ENCODE data around the gene STOM.

Gene STOM

DNA sequence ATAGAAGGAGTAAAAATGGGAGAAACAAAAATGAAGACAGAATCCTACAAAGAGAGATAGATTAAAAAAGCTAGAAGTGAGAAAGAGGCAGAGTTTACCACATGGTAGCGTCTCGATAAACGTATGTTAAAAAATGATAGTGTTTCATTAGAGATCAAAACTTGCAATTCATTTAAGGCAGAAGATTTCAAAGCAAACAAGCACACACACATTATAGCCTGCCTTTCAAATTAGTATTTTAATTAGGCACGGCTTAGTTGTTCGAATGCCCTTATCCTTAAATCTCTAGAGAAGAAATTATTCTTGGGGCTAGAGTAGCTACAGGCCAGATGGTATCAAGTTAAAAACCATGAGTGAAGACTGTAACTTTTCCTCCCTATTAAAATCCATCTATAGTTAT, 6.0 kb downstream of the STOM start:
- Mint-ChIP-seq H3K9me3 (no peaks in the 10 kb centered on the region), H3K36me3 (ENCODE audit: low read depth) (peaks cover 2% of the 10 kb centered on the region), H3K27ac (no peak overlapping the region), H3K4me1 (peaks cover 61% of the 10 kb centered on the region), H3K27me3 (no peaks in the 10 kb centered on the region), H3K4me3 (no peak overlapping the region)
- DNase-seq (no peak), ATAC-seq (no peak)

DNA sequence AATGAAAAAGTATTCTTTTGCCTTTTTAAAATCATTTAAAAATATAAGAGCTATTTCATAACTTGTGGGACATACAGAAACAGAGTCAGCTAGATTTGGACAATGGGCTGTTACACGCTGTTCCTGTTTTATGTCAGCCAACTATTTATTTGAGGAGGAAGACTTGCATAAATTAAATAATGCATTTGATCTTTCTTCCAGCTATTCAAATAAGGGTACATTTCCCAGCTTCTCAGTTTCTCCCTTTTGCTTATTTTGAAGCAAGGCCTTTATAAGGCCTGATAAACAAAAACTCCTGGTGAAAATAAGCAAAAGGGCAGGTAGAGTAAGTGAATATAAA, 6.5 kb downstream of the STOM start:
- Mint-ChIP-seq H3K36me3 (ENCODE audit: low read depth) (peaks cover 2% of the 10 kb centered on the region), H3K4me3 (no peak overlapping the region), H3K9me3 (no peaks in the 10 kb centered on the region), H3K4me1 (peaks cover 61% of the 10 kb centered on the region), H3K27me3 (no peaks in the 10 kb centered on the region), H3K27ac (no peak overlapping the region)
- DNase-seq, result no peak
- no peak for ATAC-seq

DNA sequence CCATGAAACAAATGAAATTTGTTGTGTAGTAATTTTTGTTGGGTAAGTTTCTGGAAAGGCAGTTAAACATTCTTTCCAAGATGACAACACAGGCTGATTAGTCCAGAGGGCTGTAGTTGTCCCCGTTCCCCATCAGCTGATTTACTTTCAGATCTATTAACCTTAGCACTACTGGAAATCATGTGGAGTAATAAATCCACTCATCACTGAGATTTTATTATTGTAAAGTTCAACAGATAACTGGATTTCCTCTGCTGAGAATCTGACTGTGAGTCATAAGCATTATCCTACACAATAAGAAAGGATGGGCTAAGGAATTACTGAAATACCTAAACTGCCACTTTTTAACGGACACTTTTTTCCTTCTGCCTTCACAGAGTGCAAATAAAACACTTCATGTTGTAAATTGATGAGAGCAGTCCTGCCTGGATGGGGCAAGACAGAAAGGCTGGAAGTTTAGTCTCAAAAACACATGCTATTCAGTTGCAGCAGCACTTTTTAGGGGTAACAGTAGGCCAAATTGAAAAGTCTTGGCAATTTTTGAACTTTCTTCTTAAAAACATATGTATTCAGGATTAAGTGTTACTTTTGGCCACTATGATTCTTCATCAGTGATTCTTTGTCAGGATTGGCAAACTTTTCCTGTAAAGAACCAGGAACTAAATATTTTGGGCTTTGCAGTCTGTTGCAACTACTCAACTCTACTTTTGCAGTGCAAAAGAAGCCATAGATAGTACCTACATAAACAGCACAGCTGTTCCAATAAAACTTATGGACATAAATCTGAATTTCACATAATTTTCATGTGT, 7.0 kb downstream of the STOM start:
- peaks cover 2% of the 10 kb centered on the region for H3K36me3 Mint-ChIP-seq (ENCODE audit: low read depth)
- DNase-seq (no peak), ATAC-seq (no peak)
- H3K27me3 Mint-ChIP-seq, result no peaks in the 10 kb centered on the region
- no peaks in the 10 kb centered on the region for H3K9me3 Mint-ChIP-seq
- no peak overlapping the region for H3K27ac Mint-ChIP-seq
- H3K4me1 Mint-ChIP-seq, result peaks cover 61% of the 10 kb centered on the region
- H3K4me3 Mint-ChIP-seq, result no peak overlapping the region

DNA sequence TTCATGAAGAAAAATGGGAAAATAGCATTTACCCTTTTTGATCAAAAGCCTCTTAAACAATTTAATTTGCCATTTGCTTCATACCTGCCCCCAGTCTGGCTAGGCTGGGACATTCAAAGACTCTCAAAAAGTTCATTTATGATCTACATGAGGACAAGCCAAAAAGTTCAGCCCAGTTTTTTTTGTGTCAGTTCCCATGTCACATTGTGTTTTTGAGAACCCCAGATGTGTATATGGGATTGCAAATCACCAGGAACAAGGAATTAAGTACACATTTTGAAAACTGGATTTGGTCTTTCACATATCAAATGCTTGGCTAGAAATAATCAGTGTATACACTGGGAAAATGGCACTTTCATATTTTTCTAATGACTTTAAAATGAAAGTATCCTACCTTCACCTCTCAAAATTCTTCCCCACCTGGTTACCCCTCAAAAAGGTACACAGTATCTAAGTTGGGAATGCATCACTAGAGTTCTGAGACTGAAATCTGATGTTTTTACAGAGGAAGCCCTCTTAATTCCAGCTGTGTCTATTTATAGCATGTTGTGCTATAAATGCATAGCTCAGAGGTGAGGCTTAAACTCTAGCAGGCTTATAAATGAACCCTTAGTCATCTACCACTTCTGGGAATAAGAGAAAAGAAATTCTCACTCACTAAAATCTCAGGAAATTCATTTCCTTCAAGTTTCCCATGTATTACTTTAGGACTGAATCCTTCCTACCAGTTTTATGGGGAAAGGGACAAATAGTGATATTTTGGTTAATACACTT, 9.3 kb downstream of the STOM start:
- H3K4me1 Mint-ChIP-seq, result peaks cover 64% of the 10 kb centered on the region
- no peaks in the 10 kb centered on the region for H3K9me3 Mint-ChIP-seq
- H3K4me3 Mint-ChIP-seq, result no peak overlapping the region
- H3K27me3 Mint-ChIP-seq, result no peaks in the 10 kb centered on the region
- ATAC-seq (no peak), DNase-seq (no peak)
- no peak overlapping the region for H3K27ac Mint-ChIP-seq
- peaks cover 2% of the 10 kb centered on the region for H3K36me3 Mint-ChIP-seq (ENCODE audit: low read depth)

- peaks cover 58% of the 10 kb centered on the region for H3K4me1 Mint-ChIP-seq
- H3K36me3 Mint-ChIP-seq (ENCODE audit: low read depth), result peaks cover 6% of the 10 kb centered on the region
- DNase-seq, result no peak
- H3K27me3 Mint-ChIP-seq, result no peaks in the 10 kb centered on the region
- ATAC-seq, result peak; percentile 10
- H3K9me3 Mint-ChIP-seq, result no peaks in the 10 kb centered on the region
- H3K27ac Mint-ChIP-seq, result peak overlapping the region; percentile 71
- no peak overlapping the region for H3K4me3 Mint-ChIP-seq
These were observed 10.4 kb downstream of the STOM start for GRCh38 chr9:121359351-121360294.

DNA sequence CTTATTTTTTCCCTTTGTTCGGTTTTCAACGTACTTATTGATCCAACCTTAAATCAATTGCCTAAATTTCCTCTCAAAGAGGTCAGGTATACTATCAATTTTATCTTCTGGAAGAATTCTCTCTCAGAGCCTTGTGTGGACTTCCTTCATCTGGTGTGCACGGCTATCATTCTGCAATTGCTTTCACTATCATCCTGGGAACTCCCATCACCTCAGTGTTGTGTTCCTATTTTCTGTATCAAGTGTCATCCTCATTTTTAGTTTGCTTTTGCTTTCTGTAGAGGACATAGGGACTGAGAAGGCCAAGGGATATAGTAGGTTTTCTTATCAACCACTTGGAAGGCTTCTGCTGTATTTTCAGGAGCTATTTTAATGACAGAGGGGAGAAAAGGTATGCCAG, 11.3 kb downstream of the STOM start:
- H3K36me3 Mint-ChIP-seq (ENCODE audit: low read depth), result peaks cover 9% of the 10 kb centered on the region
- peaks cover 59% of the 10 kb centered on the region for H3K4me1 Mint-ChIP-seq
- no peaks in the 10 kb centered on the region for H3K27me3 Mint-ChIP-seq
- H3K27ac Mint-ChIP-seq, result peak overlapping the region; percentile 71
- peak overlapping the region; percentile 66 for H3K4me3 Mint-ChIP-seq
- peak; percentile 41 for ATAC-seq
- no peaks in the 10 kb centered on the region for H3K9me3 Mint-ChIP-seq
- no peak for DNase-seq

- Mint-ChIP-seq H3K27me3 (no peaks in the 10 kb centered on the region), H3K27ac (peak overlapping the region; percentile 55), H3K9me3 (no peaks in the 10 kb centered on the region), H3K4me1 (peaks cover 60% of the 10 kb centered on the region), H3K36me3 (ENCODE audit: low read depth) (peaks cover 17% of the 10 kb centered on the region), H3K4me3 (no peak overlapping the region)
- DNase-seq, result no peak
- ATAC-seq, result no peak
These were observed 13.0 kb downstream of the STOM start for GRCh38 chr9:121357011-121357410.

GRCh38 chr9:121354762-121355161, 15.3 kb downstream of the STOM start:
- Mint-ChIP-seq H3K4me3 (no peak overlapping the region), H3K9me3 (no peaks in the 10 kb centered on the region), H3K27me3 (no peaks in the 10 kb centered on the region), H3K4me1 (peaks cover 60% of the 10 kb centered on the region), H3K36me3 (ENCODE audit: low read depth) (peaks cover 22% of the 10 kb centered on the region), H3K27ac (no peak overlapping the region)
- ATAC-seq (no peak), DNase-seq (no peak)

DNA sequence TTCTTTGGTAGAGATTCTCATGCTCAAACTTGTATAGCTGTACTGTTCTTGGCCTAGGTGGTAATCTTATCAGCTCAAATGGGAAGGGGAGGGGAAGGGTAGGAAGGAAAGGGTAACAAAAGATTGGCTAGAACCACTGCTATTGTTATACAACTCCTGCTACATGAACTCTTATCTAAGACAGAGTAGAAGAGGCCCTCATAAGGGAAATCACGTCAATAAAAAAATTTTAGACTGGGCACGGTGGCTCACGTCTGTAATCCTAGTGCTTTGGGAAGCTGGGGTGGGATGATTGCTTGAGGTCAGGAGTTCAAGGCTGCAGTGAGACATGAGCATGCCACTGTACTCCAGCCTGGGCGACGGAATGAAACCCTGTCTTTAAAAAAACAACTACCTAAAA, 15.9 kb downstream of the STOM start:
- no peaks in the 10 kb centered on the region for H3K9me3 Mint-ChIP-seq
- peak overlapping the region; percentile 76 for H3K27ac Mint-ChIP-seq
- no peak for DNase-seq
- H3K36me3 Mint-ChIP-seq (ENCODE audit: low read depth), result peaks cover 22% of the 10 kb centered on the region
- H3K27me3 Mint-ChIP-seq, result no peaks in the 10 kb centered on the region
- H3K4me3 Mint-ChIP-seq, result peak overlapping the region; percentile 4
- ATAC-seq, result no peak
- peaks cover 54% of the 10 kb centered on the region for H3K4me1 Mint-ChIP-seq

DNA sequence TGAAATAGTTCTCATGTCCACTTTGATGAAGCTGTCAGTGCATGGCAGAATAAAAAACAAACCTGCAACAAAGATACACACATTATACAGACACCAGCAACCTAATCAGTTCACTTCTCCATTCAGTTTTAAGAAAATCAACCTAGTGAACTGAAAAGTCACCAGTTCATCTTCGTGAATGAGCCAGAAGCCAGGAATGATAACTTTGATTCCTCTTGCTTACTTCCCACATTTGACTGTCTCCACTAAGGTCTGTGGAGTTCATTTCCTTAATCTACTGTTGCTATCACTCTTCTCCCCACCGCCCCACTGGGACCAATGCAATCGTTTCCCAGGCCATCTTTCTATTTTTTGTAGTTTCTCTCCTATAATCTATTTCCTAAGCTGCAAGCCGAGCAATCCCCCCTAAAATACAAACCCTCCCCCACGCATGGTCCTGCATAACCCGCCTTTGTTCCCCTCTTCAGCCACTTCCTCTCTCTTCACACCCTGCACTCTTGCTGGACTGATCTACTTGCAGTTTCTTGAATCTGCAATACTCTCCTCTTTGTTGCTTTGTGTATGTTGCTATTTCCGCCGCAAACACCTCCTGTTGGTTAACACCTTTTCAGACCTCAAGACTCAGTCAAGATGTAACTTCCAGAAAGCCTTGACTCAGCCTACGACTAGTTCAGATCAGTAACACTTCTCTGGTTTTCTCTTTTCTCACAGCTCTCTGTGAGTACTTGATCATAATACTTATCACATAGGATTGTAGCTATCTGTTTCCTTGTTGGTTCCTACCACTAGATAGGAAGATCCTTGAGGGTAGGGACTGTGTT, 16.6 kb downstream of the STOM start:
- Mint-ChIP-seq H3K4me3 (peak overlapping the region; percentile 19), H3K4me1 (peaks cover 47% of the 10 kb centered on the region), H3K27ac (peak overlapping the region; percentile 76), H3K9me3 (no peaks in the 10 kb centered on the region), H3K36me3 (ENCODE audit: low read depth) (peaks cover 26% of the 10 kb centered on the region), H3K27me3 (no peaks in the 10 kb centered on the region)
- peak; percentile 98 for ATAC-seq
- DNase-seq, result peak; percentile 38

DNA sequence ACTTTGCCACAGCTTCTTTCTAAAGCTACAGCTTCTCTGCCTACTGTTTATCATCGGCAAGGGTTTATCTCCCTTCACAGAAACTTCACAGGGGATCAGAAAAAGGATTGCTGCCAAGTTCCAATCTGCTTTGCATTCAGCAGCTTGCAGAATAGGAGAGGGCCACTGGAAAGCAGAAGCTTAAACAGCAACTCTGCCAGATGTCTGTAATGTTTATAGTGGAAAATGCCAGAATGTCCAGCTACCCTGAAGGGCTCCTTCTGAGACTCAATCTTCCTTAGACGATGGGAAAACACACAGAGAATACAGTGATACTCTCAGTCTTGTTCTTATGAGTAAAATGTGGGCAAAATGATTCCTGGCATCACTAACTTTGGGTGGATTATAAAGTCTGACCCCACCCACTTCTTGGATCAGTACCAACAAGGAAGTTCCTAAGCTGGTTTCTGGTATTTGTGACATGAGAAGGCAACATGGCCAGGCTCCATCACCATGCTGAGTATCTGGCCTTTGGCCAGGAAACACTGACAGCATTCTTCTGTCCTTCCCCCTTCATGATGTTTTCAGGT, 19.0 kb downstream of the STOM start:
- H3K36me3 Mint-ChIP-seq (ENCODE audit: low read depth), result peaks cover 33% of the 10 kb centered on the region
- H3K4me3 Mint-ChIP-seq, result no peak overlapping the region
- H3K4me1 Mint-ChIP-seq, result peaks cover 30% of the 10 kb centered on the region
- H3K9me3 Mint-ChIP-seq, result no peaks in the 10 kb centered on the region
- DNase-seq (no peak), ATAC-seq (no peak)
- no peaks in the 10 kb centered on the region for H3K27me3 Mint-ChIP-seq
- H3K27ac Mint-ChIP-seq, result no peak overlapping the region

DNA sequence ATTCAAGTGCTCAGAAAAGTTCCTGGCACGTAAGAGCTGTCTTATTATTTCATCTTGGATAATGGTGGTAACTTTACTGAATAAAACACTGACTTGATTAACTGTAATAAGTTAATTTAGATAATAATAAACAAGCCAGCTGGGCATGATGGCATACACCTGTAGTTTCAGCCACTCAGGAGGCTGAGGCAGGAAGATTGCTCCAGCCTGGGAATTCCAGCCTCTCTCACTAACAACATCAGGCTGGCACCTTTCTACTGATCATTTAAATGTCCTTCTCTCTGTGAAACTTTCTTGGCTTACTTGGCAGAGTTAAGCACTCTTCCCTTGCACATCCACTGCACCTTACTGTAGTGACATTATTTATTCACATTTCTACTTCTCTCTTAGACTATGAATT, 20.0 kb downstream of the STOM start:
- ATAC-seq (no peak), DNase-seq (no peak)
- Mint-ChIP-seq H3K27me3 (no peaks in the 10 kb centered on the region), H3K4me1 (peaks cover 23% of the 10 kb centered on the region), H3K4me3 (no peak overlapping the region), H3K36me3 (ENCODE audit: low read depth) (peaks cover 29% of the 10 kb centered on the region), H3K27ac (no peak overlapping the region), H3K9me3 (no peaks in the 10 kb centered on the region)

GRCh38 chr9:121349009-121349408, 21.0 kb downstream of the STOM start:
- ATAC-seq (no peak), DNase-seq (no peak)
- Mint-ChIP-seq H3K4me3 (no peak overlapping the region), H3K9me3 (no peaks in the 10 kb centered on the region), H3K27ac (no peak overlapping the region), H3K4me1 (peaks cover 22% of the 10 kb centered on the region), H3K27me3 (no peaks in the 10 kb centered on the region), H3K36me3 (ENCODE audit: low read depth) (peaks cover 28% of the 10 kb centered on the region)
